K562 (cell line): ENCODE results near the gene TTC27. TPM values are rescaled to one million over a fixed set of nuclear protein-coding genes. Genes with fewer than 3 reads are reported as not detected.

Experiments used
- ATAC-seq: fragments of 200-7000 bp; cut with Tn5 transposase; 3 replicates; pipeline ENCODE4 v1.9.1; 2020; ENCODE audit warnings: moderate library complexity
- BruUV-seq: library from RNA; stranded (reverse); fragments of 400-500 nt; replicated peaks from 2 replicates; lab custom pipeline; 2021; lab: Mats Ljungman, UMichigan
- CTCF ChIA-PET: fragments of 300-600 bp; formaldehyde crosslinking; extraction: SDS; loops from one replicate; lab custom pipeline; 2021; ENCODE audit warnings: low intra/inter-chr PET ratio; lab: Yijun Ruan, JAX
- POLR2A ChIA-PET: fragments of 300-600, 350-650 bp; sonication (Branson Sonifier 250); formaldehyde crosslinking; extraction: SDS; loops from one replicate; lab custom pipeline; 2021; ENCODE audit warnings: antibody characterized with exemption, inconsistent platforms; lab: Yijun Ruan, JAX
- DNase-seq, 4 experiments: peaks; one replicate each; pipeline versions ENCODE4 v3.0.0 to v3.0.0-alpha.2; 2011 to 2018; ENCODE audit warnings: low spot score in 3 of 4, mixed read lengths in 3 of 4; ENCODE audit errors: extremely low read depth in 1 of 4
- FAIRE-seq: peaks from 2 replicates; lab custom pipeline; 2011; peaks lifted over from hg19 to GRCh38; lab: Jason Lieb, UNC
- H2AFZ ChIP-seq: 2 replicates; pipeline ENCODE4 v1.6.0; 2011; ENCODE audit warnings: low read depth, low read length, control low read depth, inconsistent platforms
- H3K27ac ChIP-seq: fragments of 200-600 bp; 3 replicates; pipeline ENCODE4 v1.8.0; 2011; ENCODE audit warnings: low read depth, mild to moderate bottlenecking, control low read depth, inconsistent platforms, low read length, moderate library complexity, mixed read lengths; ENCODE audit errors: extremely low read depth
- H3K27me3 ChIP-seq, 2 experiments: fragments of 300-600 bp in 1 of 2; 2 replicates in 1 of 2; 3 replicates in 1 of 2; pipeline versions ENCODE4 v1.6.0 to v1.8.0; 2011; ENCODE audit warnings: inconsistent platforms in 2 of 2, low read length in 2 of 2, mild to moderate bottlenecking in 1 of 2, mixed read lengths in 1 of 2, moderate library complexity in 1 of 2; ENCODE audit not compliant: control insufficient read depth in 2 of 2, insufficient read depth in 2 of 2
- H3K36me3 ChIP-seq: fragments of 300-600 bp; 3 replicates; pipeline ENCODE4 v1.8.0; 2011; ENCODE audit warnings: mild to moderate bottlenecking, low read length, inconsistent platforms; ENCODE audit not compliant: control insufficient read depth, insufficient read depth
- H3K4me1 ChIP-seq, 2 experiments: fragments of 200-600 bp in 1 of 2; replicated peaks in 1 of 2; 2 replicates in 1 of 2; 3 replicates in 1 of 2; pipeline versions ENCODE4 v1.5.1 to v1.8.0; 2011; ENCODE audit warnings: inconsistent platforms in 2 of 2, low read length in 2 of 2, mild to moderate bottlenecking in 1 of 2, mixed read lengths in 1 of 2, moderate library complexity in 1 of 2; ENCODE audit not compliant: control insufficient read depth in 2 of 2, insufficient read depth in 2 of 2
- H3K4me2 ChIP-seq: 2 replicates; pipeline ENCODE4 v1.6.1; 2011; ENCODE audit warnings: low read length, control low read depth, inconsistent platforms, mixed read lengths; ENCODE audit not compliant: insufficient read depth
- H3K4me3 ChIP-seq: fragments of 200-600 bp; sonication (generic), shearing (Covaris generic); 2 replicates; pipeline ENCODE4 v1.5.1; 2016; ENCODE audit warnings: control low read depth, inconsistent platforms
- H3K79me2 ChIP-seq: fragments of 200-600 bp; 3 replicates; pipeline ENCODE4 v1.8.0; 2011; ENCODE audit warnings: low read length, inconsistent platforms; ENCODE audit not compliant: control insufficient read depth, insufficient read depth
- H3K9ac ChIP-seq, 2 experiments: 2 replicates each; pipeline versions ENCODE4 v1.6.0 to v1.6.1; 2011; ENCODE audit warnings: low read depth in 2 of 2, low read length in 2 of 2, control low read depth in 1 of 2, inconsistent platforms in 1 of 2, mild to moderate bottlenecking in 1 of 2, mixed read lengths in 1 of 2; ENCODE audit not compliant: insufficient read depth in 1 of 2
- H3K9me1 ChIP-seq: one replicate; pipeline ENCODE4 v1.6.0; 2011; ENCODE audit warnings: inconsistent platforms, mild to moderate bottlenecking, low read length, moderate library complexity; ENCODE audit not compliant: control insufficient read depth, insufficient read depth
- H3K9me3 ChIP-seq: replicated peaks from 2 replicates; pipeline ENCODE4 v1.5.1; 2011; ENCODE audit warnings: low read depth, low read length, inconsistent platforms; ENCODE audit not compliant: control insufficient read depth, insufficient read depth
- H4K20me1 ChIP-seq: replicated peaks from 2 replicates; pipeline ENCODE4 v1.6.1; 2011; ENCODE audit warnings: low read length, inconsistent platforms, mixed read lengths; ENCODE audit not compliant: control insufficient read depth, insufficient read depth
- GATAD2B ChIP-seq: fragments of 450-650 bp; IDR thresholded peaks from 2 replicates; pipeline ENCODE4 v1.6.1; 2017; ENCODE audit warnings: mild to moderate bottlenecking, borderline replicate concordance
- HIVEP1 ChIP-seq: fragments of 250-450 bp; sonication (Bioruptor Pico); IDR thresholded peaks from 2 replicates; pipeline ENCODE4 v1.4.0; 2020; ENCODE audit warnings: mild to moderate bottlenecking
- KAT7 ChIP-seq: sonication (generic); formaldehyde crosslinking; IDR thresholded peaks from 2 replicates; pipeline ENCODE4 v1.8.0; 2022; ENCODE audit warnings: missing genetic modification reagents, mild to moderate bottlenecking, borderline replicate concordance
- RBM25 ChIP-seq: fragments of 200-400 bp; formaldehyde crosslinking; IDR thresholded peaks from 2 replicates; pipeline ENCODE4 v1.6.1; 2018; ENCODE audit warnings: low read length, low read depth, moderate library complexity; ENCODE audit not compliant: severe bottlenecking
- RFX5 ChIP-seq: IDR thresholded peaks from 2 replicates; pipeline ENCODE4 v1.6.1; 2011; ENCODE audit warnings: low read depth, mild to moderate bottlenecking, improper control_type of control experiment, low read length
- XRCC4 ChIP-seq: IDR thresholded peaks from one replicate; pipeline ENCODE4 v1.6.1; 2011; ENCODE audit not compliant: insufficient read depth, insufficient read length; ENCODE audit errors: extremely low read depth
- ZBTB11 ChIP-seq, 3 experiments: fragments of 200-800 bp in 1 of 3; fragments of 250-450 bp in 1 of 3; fragments of 450-650 bp in 1 of 3; sonication (Bioruptor Pico) in 1 of 3; sonication (Bioruptor generic) in 1 of 3; formaldehyde crosslinking in 1 of 3; IDR thresholded peaks; 2 replicates each; pipeline versions ENCODE4 v1.6.1 to v1.8.0; 2016 to 2022; ENCODE audit warnings: mild to moderate bottlenecking in 2 of 3, missing genetic modification characterization in 2 of 3, missing compliant biosample characterization in 1 of 3, moderate library complexity in 1 of 3
- ZNF511 ChIP-seq: sonication (generic); formaldehyde crosslinking; IDR thresholded peaks from 2 replicates; pipeline ENCODE4 v1.8.0; 2022; ENCODE audit warnings: mild to moderate bottlenecking, missing genetic modification reagents
- ZNF609 ChIP-seq: sonication (generic); formaldehyde crosslinking; IDR thresholded peaks from 2 replicates; pipeline ENCODE4 v1.8.1; 2023; ENCODE audit warnings: missing genetic modification reagents, mild to moderate bottlenecking, borderline replicate concordance
- WGBS: fragments of 100-300 bp; shearing (Covaris generic); methylation state at CpG from one replicate; pipeline ENCODE4 v1.1.6; 2016; ENCODE audit warnings: low coverage, mixed read lengths; ENCODE audit not compliant: insufficient coverage; ENCODE audit errors: missing lambda C conversion rate; 5-methylcytosine and 5-hydroxymethylcytosine counted together
- in situ Hi-C: fragments of 300-500 bp; cut with MboI; formaldehyde crosslinking; loops from 4 replicates; pipeline ENCODE4 v1.15.0; 2018; ENCODE audit warnings: inconsistent platforms, mixed read lengths
- intact Hi-C: fragments of 100-400 bp; cut with micrococcal nuclease; formaldehyde crosslinking; loops from 2 replicates; pipeline ENCODE4 v1.14.2; 2022
- polyA plus RNA-seq, 8 experiments: library from polyadenylated mRNA; depleted of rRNA in 4 of 8; stranded (reverse) in 5 of 8; unstranded in 3 of 8; fragments of >200 nt; fragmentation: Nextera tagmentation in 2 of 8; fragmentation: Illumina TruSeq in 1 of 8; extraction: Ambion mirVana in 2 of 8; extraction: Trizol in 1 of 8; gene quantifications; 2 replicates each; pipeline versions ENCODE4 v1.2.1 to v1.2.3, GENCODE V29; 2011 to 2014; ENCODE audit warnings: inconsistent platforms in 1 of 8, missing spikeins in 1 of 8
- total RNA-seq, 7 experiments: library from RNA; depleted of rRNA in 6 of 7; stranded (reverse); fragments of >200 nt in 6 of 7; fragmentation: Illumina TruSeq in 2 of 7; extraction: Trizol in 2 of 7; gene quantifications; 2 replicates each; pipeline versions ENCODE4 v1.2.1 to v1.2.3, GENCODE V29; 2011 to 2021; ENCODE audit warnings: low replicate concordance in 1 of 7
- TF ChIP-seq, protein P1 (sequence below): fragments of 450-650 bp; IDR thresholded peaks from 2 replicates; pipeline ENCODE4 v1.6.1; 2016; ENCODE audit warnings: borderline replicate concordance

The TTC27 gene
- total and polyA plus RNA-seq, 9 of the 15 experiments (the other 6 are each of a cell fraction or from before 2014, with no cell fraction given) = 44.3 to 93.4 (median 57.3) TPM

DNA sequence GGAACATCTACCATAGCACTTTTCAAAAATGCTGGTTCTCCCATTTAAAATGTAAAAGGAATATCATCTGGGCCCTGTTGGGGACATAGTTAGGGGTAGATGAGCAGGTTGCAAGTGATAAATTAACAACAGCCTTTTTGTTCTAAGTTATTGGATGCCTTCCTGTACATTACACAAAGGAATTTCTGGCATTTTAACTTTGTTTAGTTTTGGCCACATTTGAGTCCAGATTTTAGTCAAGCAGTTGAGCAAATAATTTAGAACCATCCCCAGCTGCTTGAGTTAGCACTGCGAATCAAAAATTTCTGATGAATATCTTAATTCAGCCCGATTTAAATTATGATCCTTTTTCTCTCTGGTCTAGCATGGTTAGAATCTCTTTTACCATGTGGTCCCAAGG lies 124.4 kb downstream of the TTC27 start:
- no peaks in the 10 kb centered on the region for H4K20me1 ChIP-seq
- H3K27ac ChIP-seq = no peak overlapping the region
- ATAC-seq (no peak), DNase-seq (no peak), FAIRE-seq (no peak)
- BruUV-seq = no TSS peak
- no peaks in the 10 kb centered on the region for H3K79me2 ChIP-seq
- H2AFZ ChIP-seq = no peak overlapping the region
- H3K4me1 ChIP-seq = no peaks in the 10 kb centered on the region
- no peak overlapping the region for H3K4me2 ChIP-seq
- no peak for TF ChIP-seq GATAD2B
- TF ChIP-seq ZNF609 (CRISPR knock-in tag) = no peak
- TF ChIP-seq XRCC4 = no peak
- TF ChIP-seq, protein P1, sequence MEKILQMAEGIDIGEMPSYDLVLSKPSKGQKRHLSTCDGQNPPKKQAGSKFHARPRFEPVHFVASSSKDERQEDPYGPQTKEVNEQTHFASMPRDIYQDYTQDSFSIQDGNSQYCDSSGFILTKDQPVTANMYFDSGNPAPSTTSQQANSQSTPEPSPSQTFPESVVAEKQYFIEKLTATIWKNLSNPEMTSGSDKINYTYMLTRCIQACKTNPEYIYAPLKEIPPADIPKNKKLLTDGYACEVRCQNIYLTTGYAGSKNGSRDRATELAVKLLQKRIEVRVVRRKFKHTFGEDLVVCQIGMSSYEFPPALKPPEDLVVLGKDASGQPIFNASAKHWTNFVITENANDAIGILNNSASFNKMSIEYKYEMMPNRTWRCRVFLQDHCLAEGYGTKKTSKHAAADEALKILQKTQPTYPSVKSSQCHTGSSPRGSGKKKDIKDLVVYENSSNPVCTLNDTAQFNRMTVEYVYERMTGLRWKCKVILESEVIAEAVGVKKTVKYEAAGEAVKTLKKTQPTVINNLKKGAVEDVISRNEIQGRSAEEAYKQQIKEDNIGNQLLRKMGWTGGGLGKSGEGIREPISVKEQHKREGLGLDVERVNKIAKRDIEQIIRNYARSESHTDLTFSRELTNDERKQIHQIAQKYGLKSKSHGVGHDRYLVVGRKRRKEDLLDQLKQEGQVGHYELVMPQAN = no peak
- TF ChIP-seq ZNF511 (CRISPR knock-in tag) = no peak
- no peak for TF ChIP-seq ZBTB11 (CRISPR knock-in tag; IDR thresholded peaks at IDR 0.05)
- TF ChIP-seq RFX5 = no peak
- no peak for TF ChIP-seq HIVEP1 (CRISPR knock-in tag)
- TF ChIP-seq KAT7 = no peak
- no peak for TF ChIP-seq RBM25
- no peak overlapping the region for H3K9ac ChIP-seq
- H3K27me3 ChIP-seq = no peaks in the 10 kb centered on the region
- intact Hi-C loops = no loop called here
- H3K9me3 ChIP-seq = no peaks in the 10 kb centered on the region
- H3K36me3 ChIP-seq = peaks cover 29% of the 10 kb centered on the region; the same call in 2 of the 3 replicates
- 100% methylated on average over 2 of the region's 2 CpGs for WGBS
- in situ Hi-C loops = loop anchor here (25.0 kb wide), 1 partner anchor 835 kb away; the partner anchor contains the start of gene FAM98A
- ChIA-PET CTCF (no interaction called here), POLR2A (no interaction called here)
- no peak overlapping the region for H3K4me3 ChIP-seq
- no peaks in the 10 kb centered on the region for H3K9me1 ChIP-seq
